Activated T-cell treated with anti-CD3 and anti-CD28 coated beads, Interleukin-2, amount 50 U/mL, for 24 hours (primary cell): ENCODE results near the gene MFSD6L.

Experiments
- DNase-seq: peaks from one replicate; pipeline ENCODE4 v3.0.0-alpha.2; 2020
- H3K27ac Mint-ChIP-seq: 2 replicates; pipeline ENCODE4 v1.8.0; 2020; ENCODE audit warnings: mild to moderate bottlenecking, mixed read lengths
- H3K27me3 Mint-ChIP-seq: 2 replicates; pipeline ENCODE4 v1.8.0; 2020; ENCODE audit warnings: mixed read lengths
- H3K36me3 Mint-ChIP-seq: 2 replicates; pipeline ENCODE4 v1.8.0; 2020; ENCODE audit warnings: low read depth, mixed read lengths
- H3K4me1 Mint-ChIP-seq: 2 replicates; pipeline ENCODE4 v1.8.0; 2020; ENCODE audit warnings: low read depth, mixed read lengths
- H3K4me3 Mint-ChIP-seq: 2 replicates; pipeline ENCODE4 v1.8.0; 2020; ENCODE audit warnings: mild to moderate bottlenecking, moderate library complexity, mixed read lengths
- H3K9me3 Mint-ChIP-seq: 2 replicates; pipeline ENCODE4 v1.8.0; 2020; ENCODE audit warnings: mixed read lengths

Gene MFSD6L

GRCh38 chr17:8791248-8791909 is 7.8 kb downstream of the MFSD6L start:
- Mint-ChIP-seq H3K4me3 (no peak overlapping the region), H3K36me3 (no peaks in the 10 kb centered on the region), H3K9me3 (peaks cover 10% of the 10 kb centered on the region), H3K27ac (no peak overlapping the region), H3K27me3 (no peaks in the 10 kb centered on the region), H3K4me1 (peaks cover 3% of the 10 kb centered on the region)
- no peak for DNase-seq

DNA sequence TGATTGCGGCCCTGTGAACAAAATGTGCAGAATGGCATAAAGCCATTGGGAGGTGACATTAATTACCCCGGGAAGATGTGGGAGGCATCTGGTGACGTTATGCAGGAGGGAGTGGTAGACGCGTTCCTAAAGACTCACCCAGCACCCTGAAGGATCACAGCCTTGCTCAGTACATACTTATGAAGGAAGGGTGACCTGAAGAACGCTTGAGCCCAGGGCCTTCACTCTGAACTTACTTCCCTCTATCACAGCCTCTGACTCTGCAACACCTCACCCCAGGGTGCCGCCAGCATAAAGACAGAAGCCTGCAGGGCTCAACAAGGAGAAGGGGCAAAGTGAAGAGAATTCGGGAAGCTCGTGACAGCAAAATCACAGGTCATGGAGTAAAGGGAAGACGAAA is 9.4 kb downstream of the MFSD6L start:
- no peak for DNase-seq
- Mint-ChIP-seq H3K27me3 (no peaks in the 10 kb centered on the region), H3K36me3 (no peaks in the 10 kb centered on the region), H3K4me1 (peaks cover 3% of the 10 kb centered on the region), H3K9me3 (peaks cover 10% of the 10 kb centered on the region), H3K4me3 (no peak overlapping the region), H3K27ac (no peak overlapping the region)

GRCh38 chr17:8788998-8789397 is 10.2 kb downstream of the MFSD6L start:
- Mint-ChIP-seq H3K4me3 (no peak overlapping the region), H3K9me3 (peaks cover 10% of the 10 kb centered on the region), H3K4me1 (peaks cover 3% of the 10 kb centered on the region), H3K36me3 (no peaks in the 10 kb centered on the region), H3K27ac (no peak overlapping the region), H3K27me3 (no peaks in the 10 kb centered on the region)
- DNase-seq = no peak

DNA sequence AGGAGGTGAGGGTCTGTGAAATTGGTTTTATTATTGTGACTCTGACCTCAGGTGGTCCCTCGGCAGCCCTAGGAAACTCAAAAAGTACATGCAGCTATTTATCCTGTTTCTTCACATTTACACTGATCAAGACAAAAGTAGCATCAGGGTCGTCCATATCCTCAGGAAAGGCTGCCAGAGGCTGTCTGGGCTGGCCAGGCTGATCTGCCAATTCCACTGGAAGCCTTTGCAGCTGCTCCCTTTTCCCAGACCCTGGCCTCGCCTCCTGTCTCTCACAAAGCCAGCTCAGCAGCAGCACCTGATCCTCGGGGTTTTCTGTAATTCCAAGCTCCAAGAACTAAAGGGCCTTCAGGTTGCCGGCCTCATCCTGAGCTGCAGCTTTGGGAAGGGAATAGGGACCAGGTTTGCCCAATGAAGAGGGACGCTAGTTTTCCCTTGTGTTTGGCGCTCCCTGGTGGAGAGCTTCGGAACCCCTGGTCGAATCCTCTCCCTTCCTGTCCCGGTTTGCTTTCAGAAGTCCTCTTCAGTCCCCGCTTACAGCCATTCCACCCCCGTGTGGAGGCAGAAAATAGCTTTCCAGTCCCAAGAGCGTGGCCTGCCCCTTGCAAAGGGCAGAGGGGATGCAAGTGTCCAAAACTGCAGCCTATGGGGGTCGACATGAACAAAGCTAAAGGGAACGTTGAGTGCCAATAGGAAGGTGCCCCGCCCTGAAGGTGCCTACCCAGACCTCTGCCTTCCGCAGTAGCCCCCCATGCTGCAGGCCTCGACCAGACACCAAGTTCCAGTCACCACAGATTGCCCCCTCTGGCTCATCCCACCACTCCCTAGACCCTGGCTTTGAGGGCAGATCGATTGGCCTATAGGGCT is 13.4 kb downstream of the MFSD6L start:
- Mint-ChIP-seq H3K4me3 (no peak overlapping the region), H3K27me3 (no peaks in the 10 kb centered on the region), H3K4me1 (peaks cover 1% of the 10 kb centered on the region), H3K27ac (no peak overlapping the region), H3K9me3 (no peaks in the 10 kb centered on the region), H3K36me3 (no peaks in the 10 kb centered on the region)
- DNase-seq = peak; percentile 77

- Mint-ChIP-seq H3K27ac (no peak overlapping the region), H3K9me3 (no peaks in the 10 kb centered on the region), H3K36me3 (no peaks in the 10 kb centered on the region), H3K4me3 (no peak overlapping the region), H3K27me3 (no peaks in the 10 kb centered on the region), H3K4me1 (peaks cover 1% of the 10 kb centered on the region)
- no peak for DNase-seq
Observed at GRCh38 chr17:8782176-8782575, 17.0 kb downstream of the MFSD6L start.

GRCh38 chr17:8781776-8782175 is 17.4 kb downstream of the MFSD6L start:
- Mint-ChIP-seq H3K4me3 (no peak overlapping the region), H3K36me3 (no peaks in the 10 kb centered on the region), H3K27me3 (no peaks in the 10 kb centered on the region)

GRCh38 chr17:8776881-8777280 is 22.3 kb downstream of the MFSD6L start:
- Mint-ChIP-seq H3K9me3 (peaks cover 4% of the 10 kb centered on the region), H3K27me3 (peaks cover 19% of the 10 kb centered on the region), H3K4me3 (no peak overlapping the region), H3K4me1 (peaks cover 1% of the 10 kb centered on the region), H3K36me3 (no peaks in the 10 kb centered on the region), H3K27ac (no peak overlapping the region)
- no peak for DNase-seq

More at GRCh38 chr17:8781776-8782175, 17.4 kb downstream of the MFSD6L start:
- peaks cover 1% of the 10 kb centered on the region for H3K4me1 Mint-ChIP-seq
- no peak overlapping the region for H3K27ac Mint-ChIP-seq
- no peaks in the 10 kb centered on the region for H3K9me3 Mint-ChIP-seq
- no peak for DNase-seq

GRCh38 chr17:8776248-8776647 is 22.9 kb downstream of the MFSD6L start:
- Mint-ChIP-seq H3K27ac (no peak overlapping the region), H3K4me3 (no peak overlapping the region), H3K36me3 (no peaks in the 10 kb centered on the region), H3K27me3 (peaks cover 19% of the 10 kb centered on the region), H3K4me1 (no peaks in the 10 kb centered on the region), H3K9me3 (peaks cover 4% of the 10 kb centered on the region)
- DNase-seq = no peak

DNA sequence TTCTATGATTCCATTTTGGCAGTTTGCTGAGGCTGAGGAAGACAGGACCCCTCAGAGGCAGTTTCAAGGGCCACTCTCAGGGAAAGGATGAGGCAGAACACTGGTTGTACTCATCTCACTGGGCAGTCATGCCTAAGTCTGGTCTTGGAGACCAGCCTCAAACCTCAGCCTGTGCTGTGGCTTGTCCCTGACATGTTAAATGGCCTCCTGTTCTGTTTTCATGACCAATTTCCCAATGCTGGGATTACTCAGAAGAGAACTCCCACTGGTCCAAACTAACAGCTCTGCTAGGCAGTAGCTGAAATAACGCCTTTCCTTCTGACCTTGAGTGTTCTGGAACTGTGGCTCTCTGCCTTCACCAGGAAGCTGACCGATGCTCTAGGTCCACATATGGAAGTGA is 32.4 kb downstream of the MFSD6L start:
- DNase-seq = no peak
- Mint-ChIP-seq H3K27me3 (peaks cover 2% of the 10 kb centered on the region), H3K4me1 (no peaks in the 10 kb centered on the region), H3K36me3 (no peaks in the 10 kb centered on the region), H3K9me3 (no peaks in the 10 kb centered on the region), H3K27ac (no peak overlapping the region), H3K4me3 (no peak overlapping the region)

DNA sequence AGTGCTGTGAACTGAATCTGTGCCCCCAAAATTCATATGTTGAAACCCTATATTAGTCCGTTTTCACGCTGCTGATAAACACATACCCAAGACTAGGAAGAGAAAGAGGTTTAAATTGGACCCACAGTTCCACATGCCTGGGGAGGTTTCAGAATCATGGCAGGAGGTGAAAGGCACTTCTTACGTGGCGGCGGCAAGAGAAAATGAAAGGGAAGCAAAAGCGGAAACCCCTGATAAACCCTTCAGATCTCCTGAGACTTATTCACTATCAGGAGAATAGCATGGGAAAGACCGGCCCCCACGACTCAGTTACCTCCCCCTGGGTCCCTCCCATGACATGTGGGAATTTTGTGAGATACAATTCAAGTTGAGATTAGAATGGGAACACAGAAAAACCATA is 37.2 kb downstream of the MFSD6L start:
- Mint-ChIP-seq H3K27ac (no peak overlapping the region), H3K9me3 (no peaks in the 10 kb centered on the region), H3K4me1 (no peaks in the 10 kb centered on the region), H3K36me3 (no peaks in the 10 kb centered on the region), H3K4me3 (no peak overlapping the region), H3K27me3 (peaks cover 4% of the 10 kb centered on the region)
- DNase-seq = no peak

DNA sequence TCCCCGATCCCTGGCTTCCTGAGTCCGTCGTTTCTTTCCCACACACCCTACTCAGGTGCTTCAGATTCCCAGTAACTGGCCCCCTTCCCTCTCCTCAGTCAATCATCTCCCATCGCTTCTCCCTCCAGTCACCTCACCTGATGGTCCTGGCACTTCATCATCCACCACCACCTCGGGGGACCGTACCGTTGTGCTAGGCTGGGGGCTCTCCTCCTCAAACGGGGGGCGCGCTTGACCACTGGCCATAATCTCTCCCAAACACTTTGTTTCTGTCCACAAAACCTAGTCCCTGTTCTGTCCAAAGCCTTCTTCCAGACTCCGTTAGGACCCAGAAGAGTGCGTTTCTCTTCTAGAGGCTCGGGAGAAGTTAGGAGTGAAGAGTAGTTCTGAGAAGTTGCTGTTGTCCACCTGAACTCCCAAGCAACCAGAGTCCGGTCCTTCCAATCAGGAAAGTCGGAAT is 41.0 kb downstream of the MFSD6L start, which contains the start of gene SPDYE4:
TSS of gene SPDYE4 (minus strand) at position 410 of the 460 bp plus-strand sequence. CDS start at position 246, 164 bp downstream.
- no peak for DNase-seq
- H3K4me3 Mint-ChIP-seq = no peak within 1 kb of the TSS
- peaks cover 17% of the 10 kb centered on the region for H3K27me3 Mint-ChIP-seq
- no peaks in the 10 kb centered on the region for H3K9me3 Mint-ChIP-seq
- H3K27ac Mint-ChIP-seq = no peak within 1 kb of the TSS
- H3K36me3 Mint-ChIP-seq = no peaks in the 10 kb centered on the region
- H3K4me1 Mint-ChIP-seq = no peaks in the 10 kb centered on the region

- Mint-ChIP-seq H3K4me1 (no peaks in the 10 kb centered on the region), H3K27me3 (peaks cover 15% of the 10 kb centered on the region), H3K27ac (no peak overlapping the region), H3K36me3 (no peaks in the 10 kb centered on the region), H3K4me3 (no peak overlapping the region), H3K9me3 (no peaks in the 10 kb centered on the region)
- DNase-seq = no peak
Observed at GRCh38 chr17:8757189-8757588, 42.0 kb downstream of the MFSD6L start.

DNA sequence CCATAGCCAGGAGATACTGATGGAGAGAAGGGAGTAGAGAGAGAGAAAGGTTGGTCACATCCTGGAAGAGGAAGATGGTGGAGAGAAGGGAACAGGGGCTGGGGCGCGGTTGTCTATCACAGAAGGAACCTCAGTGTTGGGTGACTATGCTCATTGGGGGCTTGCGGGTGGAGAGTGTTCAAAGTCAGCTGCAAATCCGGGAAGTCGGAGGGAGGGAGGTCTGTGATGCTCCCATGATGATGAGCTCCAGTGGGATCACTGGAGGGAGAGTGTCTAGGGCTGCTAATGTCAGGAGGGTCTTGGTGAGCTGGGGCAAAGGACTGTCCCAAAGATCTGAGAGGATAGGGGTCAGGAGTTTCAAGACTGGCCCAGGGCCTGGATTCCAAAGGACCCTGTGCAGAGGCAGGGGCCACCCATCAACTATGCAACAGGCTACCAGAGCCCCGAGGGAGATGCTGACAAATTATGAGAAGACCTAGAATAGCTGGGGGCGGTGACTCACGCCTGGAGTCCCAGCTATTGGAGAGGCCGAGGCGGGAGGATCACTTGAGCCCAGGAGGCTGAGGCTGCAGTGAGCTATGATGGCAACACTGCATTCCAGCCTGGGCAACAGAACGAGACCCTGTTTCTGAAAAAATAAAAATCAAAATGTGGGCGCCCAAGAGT is 43.4 kb downstream of the MFSD6L start:
- H3K27me3 Mint-ChIP-seq = peaks cover 15% of the 10 kb centered on the region
- H3K27ac Mint-ChIP-seq = no peak overlapping the region
- no peaks in the 10 kb centered on the region for H3K9me3 Mint-ChIP-seq
- no peaks in the 10 kb centered on the region for H3K36me3 Mint-ChIP-seq
- H3K4me3 Mint-ChIP-seq = no peak overlapping the region
- no peaks in the 10 kb centered on the region for H3K4me1 Mint-ChIP-seq
- no peak for DNase-seq

DNA sequence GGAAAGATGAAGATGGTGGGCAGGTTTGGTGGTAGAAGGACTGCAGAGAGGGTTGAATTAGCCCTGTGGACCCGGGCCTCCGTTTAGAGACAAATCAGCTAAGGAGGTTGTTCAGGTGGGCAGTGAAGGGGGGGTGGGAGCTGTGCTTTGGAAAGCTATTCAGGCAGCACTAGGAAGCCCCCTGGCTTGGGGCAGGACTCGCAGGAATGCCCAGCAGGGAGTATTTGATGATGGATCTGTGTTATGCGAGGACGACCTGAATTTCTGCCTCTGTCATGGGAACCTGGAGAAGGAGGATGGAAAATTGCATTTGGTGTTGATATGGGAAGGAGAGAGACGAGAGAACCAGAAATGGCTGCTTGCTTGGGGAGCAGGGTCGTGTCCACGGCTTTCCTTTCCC is 44.3 kb downstream of the MFSD6L start:
- DNase-seq = no peak
- Mint-ChIP-seq H3K27me3 (peaks cover 15% of the 10 kb centered on the region), H3K9me3 (no peaks in the 10 kb centered on the region), H3K4me1 (no peaks in the 10 kb centered on the region), H3K4me3 (no peak overlapping the region), H3K27ac (no peak overlapping the region), H3K36me3 (no peaks in the 10 kb centered on the region)
